ENCODE results near the gene UPK1B.

DNA sequence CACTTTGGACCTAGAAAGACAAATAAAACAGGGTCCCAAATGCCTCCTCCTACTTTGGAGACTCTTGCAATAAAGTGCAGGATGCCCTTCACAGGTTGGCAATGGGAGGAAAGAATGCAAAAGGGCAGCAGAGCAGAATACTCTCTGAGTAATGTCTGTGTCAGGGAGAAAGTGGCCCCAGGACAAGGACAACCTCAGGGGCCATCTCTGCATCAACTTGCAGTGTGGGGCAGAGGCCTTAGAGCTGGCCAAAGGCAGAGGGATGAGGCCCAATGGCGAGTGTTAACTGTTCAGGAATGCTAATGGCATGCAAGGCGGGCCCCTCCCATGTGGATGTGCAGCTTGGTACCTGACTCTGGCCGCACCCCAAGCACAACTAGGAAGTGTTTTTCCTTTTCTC lies 8.4 kb downstream of the UPK1B start:
- TF ChIP-seq, protein P1, sequence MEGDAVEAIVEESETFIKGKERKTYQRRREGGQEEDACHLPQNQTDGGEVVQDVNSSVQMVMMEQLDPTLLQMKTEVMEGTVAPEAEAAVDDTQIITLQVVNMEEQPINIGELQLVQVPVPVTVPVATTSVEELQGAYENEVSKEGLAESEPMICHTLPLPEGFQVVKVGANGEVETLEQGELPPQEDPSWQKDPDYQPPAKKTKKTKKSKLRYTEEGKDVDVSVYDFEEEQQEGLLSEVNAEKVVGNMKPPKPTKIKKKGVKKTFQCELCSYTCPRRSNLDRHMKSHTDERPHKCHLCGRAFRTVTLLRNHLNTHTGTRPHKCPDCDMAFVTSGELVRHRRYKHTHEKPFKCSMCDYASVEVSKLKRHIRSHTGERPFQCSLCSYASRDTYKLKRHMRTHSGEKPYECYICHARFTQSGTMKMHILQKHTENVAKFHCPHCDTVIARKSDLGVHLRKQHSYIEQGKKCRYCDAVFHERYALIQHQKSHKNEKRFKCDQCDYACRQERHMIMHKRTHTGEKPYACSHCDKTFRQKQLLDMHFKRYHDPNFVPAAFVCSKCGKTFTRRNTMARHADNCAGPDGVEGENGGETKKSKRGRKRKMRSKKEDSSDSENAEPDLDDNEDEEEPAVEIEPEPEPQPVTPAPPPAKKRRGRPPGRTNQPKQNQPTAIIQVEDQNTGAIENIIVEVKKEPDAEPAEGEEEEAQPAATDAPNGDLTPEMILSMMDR (IDR thresholded peaks at IDR 0.05): no peak
- TF ChIP-seq POLR2A (IDR thresholded peaks at IDR 0.05): no peak

Measured in heart left ventricle (tissue), 13 donors.